NCI-H2107 treated with DMSO at 0.1 percent for 48 hours (cell line): ENCODE data around the gene PRDX5.

ENCODE experiments used
- DNase-seq: peaks from one replicate; lab custom pipeline; 2025; ENCODE audit not compliant: unreplicated experiment; lab: John Stamatoyannopoulos, UW

The PRDX5 gene

DNA sequence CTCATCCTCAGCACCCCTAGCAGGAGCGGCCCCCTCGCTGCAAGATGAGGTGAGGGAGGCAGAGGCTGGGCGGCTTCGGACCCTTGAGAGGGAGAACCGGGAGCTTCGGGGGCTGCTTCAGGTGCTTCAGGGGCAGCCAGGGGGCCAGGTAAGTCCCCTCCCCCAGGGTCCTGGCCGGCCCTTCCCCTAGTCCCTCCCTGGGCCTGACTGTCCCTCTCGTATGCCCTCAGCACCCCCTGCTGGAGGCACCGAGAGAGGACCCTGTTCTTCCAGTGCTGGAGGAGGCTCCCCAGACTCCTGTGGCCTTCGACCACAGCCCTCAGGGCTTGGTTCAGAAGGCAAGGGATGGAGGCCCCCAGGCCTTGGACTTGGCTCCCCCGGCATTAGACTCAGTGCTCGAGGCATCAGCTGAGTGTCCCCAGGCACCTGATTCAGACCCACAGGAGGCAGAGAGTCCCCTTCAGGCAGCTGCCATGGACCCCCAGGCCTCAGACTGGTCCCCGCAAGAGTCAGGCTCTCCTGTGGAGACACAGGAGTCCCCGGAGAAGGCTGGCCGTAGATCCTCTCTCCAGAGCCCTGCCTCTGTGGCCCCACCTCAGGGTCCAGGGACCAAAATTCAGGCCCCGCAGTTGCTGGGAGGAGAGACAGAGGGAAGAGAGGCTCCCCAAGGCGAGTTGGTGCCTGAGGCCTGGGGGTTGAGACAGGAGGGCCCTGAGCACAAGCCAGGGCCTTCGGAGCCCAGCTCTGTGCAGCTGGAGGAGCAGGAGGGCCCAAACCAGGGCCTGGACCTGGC, 26.0 kb downstream of the PRDX5 start:
- no peak for DNase-seq

- DNase-seq, result no peak
These were observed 26.9 kb downstream of the PRDX5 start for GRCh38 chr11:64344787-64345186.

- DNase-seq, result no peak
These were observed 29.4 kb downstream of the PRDX5 start for GRCh38 chr11:64347193-64347867.

- DNase-seq, result no peak
These were observed 30.6 kb downstream of the PRDX5 start for GRCh38 chr11:64348383-64349024.

GRCh38 chr11:64349025-64349387, 31.1 kb downstream of the PRDX5 start:
- no peak for DNase-seq

GRCh38 chr11:64349404-64349803, 31.5 kb downstream of the PRDX5 start:
- no peak for DNase-seq

DNA sequence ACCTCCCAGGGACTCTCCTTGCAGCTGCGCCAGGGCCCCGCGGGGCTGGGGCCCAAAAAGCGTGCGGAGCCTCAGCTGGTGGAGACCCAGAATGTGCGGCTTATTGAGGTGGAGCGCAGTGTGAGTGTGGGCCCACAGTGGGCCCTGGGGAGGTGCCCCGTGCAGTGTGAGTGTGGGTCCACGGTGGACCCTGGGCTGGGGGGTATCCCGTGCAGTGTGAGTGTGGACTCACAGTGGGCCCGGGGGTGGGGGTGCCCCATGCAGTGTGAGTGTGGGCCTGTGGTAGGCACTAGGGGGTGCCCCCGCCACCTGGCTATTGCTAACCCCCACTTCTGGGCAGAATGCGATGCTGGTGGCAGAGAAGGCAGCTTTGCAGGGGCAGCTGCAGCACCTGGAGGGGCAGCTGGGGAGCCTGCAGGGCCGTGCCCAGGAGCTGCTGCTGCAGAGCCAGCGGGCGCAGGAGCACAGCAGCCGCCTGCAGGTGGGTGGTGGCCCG, 33.3 kb downstream of the PRDX5 start:
- DNase-seq, result no peak

GRCh38 chr11:64352099-64352994, 34.4 kb downstream of the PRDX5 start:
- DNase-seq, result peak; percentile 54

DNA sequence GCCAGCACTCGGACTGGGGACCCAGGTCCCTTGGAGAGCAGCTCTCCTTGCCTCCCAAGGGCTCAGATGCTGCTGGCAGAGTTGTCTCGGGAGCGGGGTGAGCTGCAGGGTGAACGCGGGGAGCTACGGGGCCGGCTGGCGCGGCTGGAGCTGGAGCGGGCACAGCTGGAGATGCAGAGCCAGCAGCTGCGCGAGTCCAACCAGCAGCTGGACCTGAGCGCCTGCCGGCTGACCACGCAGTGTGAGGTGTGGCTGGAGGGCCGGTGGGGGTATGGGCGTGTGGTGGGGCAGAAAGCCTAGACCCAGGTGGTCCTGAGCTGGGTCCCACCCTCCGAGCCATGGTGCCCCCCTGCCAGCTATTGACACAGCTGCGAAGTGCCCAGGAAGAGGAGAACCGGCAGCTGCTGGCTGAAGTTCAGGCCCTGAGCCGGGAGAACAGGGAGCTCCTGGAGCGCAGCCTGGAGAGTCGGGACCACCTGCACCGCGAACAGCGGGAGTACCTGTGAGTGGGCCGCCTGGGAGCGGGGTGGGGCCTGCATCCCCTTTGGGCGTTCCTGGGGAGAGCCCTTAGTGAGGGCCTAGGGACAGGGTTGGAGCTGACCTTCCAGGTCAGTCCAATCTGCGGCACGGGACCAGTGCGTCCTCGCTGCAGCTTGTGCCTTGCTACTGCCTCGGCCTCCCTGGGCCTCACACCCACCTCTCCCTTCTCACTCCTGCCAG, 35.2 kb downstream of the PRDX5 start:
- DNase-seq, result peak; percentile 39

DNA sequence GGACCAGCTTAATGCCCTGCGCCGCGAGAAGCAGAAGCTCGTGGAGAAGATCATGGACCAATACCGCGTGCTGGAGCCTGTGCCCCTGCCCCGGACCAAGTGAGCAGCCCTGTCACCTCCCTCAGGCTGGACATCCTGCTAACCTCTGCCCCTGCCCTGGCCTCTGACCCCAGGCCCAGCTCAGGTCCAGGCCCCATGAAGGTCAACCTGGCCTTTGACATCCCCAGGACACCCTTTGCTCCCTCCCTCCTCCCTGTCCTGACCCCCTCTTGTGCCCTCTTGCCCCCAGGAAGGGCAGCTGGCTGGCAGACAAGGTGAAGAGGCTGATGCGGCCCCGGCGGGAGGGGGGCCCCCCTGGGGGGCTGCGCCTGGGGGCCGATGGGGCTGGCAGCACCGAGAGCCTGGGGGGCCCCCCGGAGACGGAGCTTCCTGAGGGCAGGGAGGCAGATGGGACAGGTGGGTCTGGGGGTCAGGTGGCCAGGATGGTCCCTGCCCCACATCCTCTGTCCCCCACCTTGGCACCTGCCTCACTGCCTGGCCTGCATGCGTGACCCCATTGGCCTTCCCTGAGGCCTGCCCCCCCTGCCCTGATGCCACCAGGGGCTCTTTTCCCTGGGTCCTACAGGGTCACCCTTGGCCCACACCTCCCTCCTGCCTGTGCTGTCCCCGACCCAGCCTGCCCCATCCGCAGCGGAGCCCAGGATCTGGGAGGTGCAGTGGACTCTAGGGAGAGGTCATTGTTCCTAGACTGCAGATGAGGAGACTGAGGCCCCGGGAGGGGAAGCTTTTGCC, 36.0 kb downstream of the PRDX5 start:
- DNase-seq, result no peak

DNA sequence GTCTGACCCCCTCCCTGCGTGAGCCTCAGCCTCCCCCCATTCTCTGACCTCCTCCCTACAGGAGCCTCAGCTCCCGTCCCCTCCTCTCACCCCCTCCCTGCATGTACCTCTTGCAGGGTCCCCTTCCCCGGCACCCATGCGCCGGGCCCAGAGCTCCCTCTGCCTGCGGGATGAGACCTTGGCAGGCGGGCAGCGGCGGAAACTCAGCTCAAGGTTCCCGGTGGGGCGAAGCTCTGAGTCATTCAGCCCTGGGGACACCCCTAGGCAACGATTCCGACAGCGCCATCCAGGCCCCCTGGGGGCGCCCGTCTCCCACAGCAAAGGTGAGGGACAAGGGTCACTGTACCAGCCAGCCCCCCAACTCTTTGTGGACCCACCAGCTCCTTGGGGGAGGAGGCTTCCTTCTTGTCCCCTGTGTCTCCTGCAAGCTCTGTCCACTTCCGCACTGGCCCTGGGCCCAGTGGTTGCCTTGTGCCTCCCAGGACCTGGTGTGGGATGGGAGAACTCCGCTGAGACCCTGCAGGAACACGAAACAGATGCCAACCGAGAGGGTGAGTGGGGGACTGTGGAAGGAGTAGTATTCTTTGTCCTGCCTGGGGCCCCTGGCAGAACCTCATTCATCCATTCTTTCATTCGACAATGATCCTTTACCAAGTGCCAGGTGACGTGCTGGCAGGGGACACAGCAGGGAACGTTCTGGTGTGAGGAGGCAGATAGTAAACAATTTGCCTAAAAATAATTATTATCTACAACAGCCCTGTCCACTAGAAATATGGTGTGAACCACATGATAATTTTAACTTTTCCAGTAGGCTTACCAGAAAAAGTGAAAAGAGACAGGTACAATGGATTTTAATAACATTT, 37.4 kb downstream of the PRDX5 start:
- DNase-seq, result peak; percentile 38

- peak; percentile 25 for DNase-seq
These were observed 38.8 kb downstream of the PRDX5 start for GRCh38 chr11:64356498-64357411.

DNA sequence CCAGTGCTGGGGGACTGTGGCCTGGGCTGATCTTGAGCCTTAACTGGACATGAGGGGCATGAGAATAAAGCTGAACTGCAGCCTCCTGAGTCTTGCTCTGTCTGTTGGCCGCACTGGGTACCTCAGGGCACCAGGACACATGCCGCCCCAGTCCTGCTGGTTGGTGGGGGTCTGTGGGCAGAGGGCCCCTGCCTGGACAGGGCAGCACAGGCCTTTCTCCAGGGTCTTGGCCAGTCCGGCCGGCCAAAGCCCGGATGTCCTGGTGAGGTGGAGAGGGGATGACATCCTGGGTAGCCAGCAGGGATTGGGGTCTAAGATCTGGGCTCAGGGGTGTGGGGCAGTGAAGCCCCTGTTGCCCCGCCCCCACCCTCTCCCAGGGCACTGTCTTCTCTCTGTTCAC, 39.5 kb downstream of the PRDX5 start:
- DNase-seq, result no peak

DNA sequence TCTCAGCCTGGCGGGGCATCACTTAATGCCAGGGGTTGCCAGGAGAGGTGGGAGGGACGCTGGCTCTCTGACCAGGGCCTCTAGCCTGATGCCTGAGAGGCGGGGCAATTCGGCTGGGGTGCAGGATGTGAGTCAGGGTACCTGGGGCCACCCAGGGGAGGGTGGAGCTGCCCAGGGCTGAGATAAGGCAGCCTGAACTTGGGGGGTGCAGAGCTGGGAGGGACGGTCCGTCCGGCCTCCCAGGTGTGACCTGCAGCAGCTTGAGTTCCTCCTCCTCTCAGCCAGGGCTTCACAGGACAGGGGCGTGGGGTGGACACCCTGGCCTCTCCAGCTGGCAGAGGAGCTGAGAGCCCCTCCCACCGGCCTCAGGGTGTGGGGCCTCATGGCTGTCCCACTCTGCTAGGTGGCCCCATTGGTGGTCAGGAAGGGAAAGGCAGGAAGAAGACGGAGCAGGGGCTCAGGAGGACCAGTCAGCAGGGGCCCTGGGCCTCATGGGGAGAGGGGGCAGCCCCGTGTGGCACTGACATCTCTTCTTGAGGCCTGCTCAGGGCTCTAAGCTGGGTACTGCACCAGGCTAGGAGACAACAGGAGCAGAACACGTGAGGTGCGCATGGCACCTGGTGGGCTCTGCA, 40.1 kb downstream of the PRDX5 start:
- no peak for DNase-seq

GRCh38 chr11:64358536-64358906, 40.6 kb downstream of the PRDX5 start:
- DNase-seq, result no peak

DNA sequence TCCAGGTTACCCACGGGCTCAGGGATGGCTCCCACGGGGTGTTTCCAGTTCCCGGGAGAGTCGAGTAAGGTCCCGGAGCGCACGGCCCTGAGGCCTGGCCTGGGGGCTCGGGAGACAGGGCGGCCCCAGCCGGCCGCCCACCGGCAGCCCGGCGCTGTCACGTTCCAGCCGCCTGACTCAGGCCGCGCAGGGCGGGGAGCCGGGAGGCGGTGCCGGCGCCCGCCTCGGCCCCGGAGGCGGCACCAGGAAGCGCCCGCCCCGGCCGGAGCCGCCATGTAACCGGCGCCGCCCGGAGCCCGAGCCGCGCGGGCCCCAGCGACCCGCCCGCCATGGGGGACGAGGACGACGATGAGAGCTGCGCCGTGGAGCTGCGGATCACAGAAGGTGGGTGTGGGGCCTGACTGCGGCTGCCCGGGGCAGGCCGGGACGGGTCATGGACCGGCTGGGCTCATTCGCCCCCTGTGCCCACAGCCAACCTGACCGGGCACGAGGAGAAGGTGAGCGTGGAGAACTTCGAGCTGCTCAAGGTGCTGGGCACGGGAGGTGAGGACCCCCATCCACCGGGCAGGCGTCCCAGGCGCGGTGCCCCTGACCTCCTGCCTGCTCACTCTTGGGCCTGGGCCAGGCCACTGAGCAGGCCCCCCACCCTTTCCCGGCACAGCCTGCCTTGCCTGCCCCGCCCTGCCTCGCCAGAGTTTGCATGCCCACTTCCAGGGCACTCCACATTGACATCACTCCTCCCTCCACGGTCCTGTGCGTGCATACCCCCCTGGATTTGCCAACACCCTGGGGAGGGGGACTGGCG, 41.2 kb downstream of the PRDX5 start, which contains the start of gene RPS6KA4:
RPS6KA4 (plus strand) TSS at position 256 of the 805 bp plus-strand sequence; CDS start at position 330, 74 bp downstream.
- DNase-seq, result no peak
